HEK293 (cell line): ENCODE data around the gene FES.

ENCODE experiments used
- CTCF ChIA-PET: fragments of 350-600 bp; formaldehyde crosslinking; extraction: SDS; loops from one replicate; lab custom pipeline; 2021; ENCODE audit warnings: antibody characterized with exemption; lab: Yijun Ruan, JAX
- POLR2A ChIA-PET: fragments of 300-600 bp; formaldehyde crosslinking; extraction: SDS; loops from one replicate; lab custom pipeline; 2020; ENCODE audit warnings: antibody characterized with exemption, inconsistent platforms; lab: Yijun Ruan, JAX
- H3K27ac ChIP-seq: fragments of 200-500 bp; sonication (Bioruptor generic); 2 replicates; pipeline ENCODE4 v1.5.1; 2014; ENCODE audit warnings: low read depth, low read length, control low read depth, inconsistent platforms; ENCODE audit errors: extremely low read depth
- H3K36me3 ChIP-seq, 2 experiments: fragments of 200-500 bp in 1 of 2; sonication (Bioruptor generic) in 1 of 2; 1 replicate in 1 of 2; 2 replicates in 1 of 2; pipeline ENCODE4 v1.5.1; 2014 to 2017; ENCODE audit warnings: inconsistent platforms in 2 of 2, low read length in 2 of 2; ENCODE audit not compliant: control insufficient read depth in 2 of 2, insufficient read depth in 1 of 2
- H3K4me1 ChIP-seq: fragments of 200-500 bp; sonication (Bioruptor generic); 2 replicates; pipeline ENCODE4 v1.5.1; 2014; ENCODE audit warnings: mild to moderate bottlenecking, low read length, inconsistent platforms; ENCODE audit not compliant: control insufficient read depth, insufficient read depth
- H3K4me3 ChIP-seq: 2 replicates; pipeline ENCODE4 v1.5.1; 2011; ENCODE audit warnings: low read depth, mild to moderate bottlenecking, control low read depth, low read length, moderate library complexity
- H3K9me3 ChIP-seq: fragments of 200-500 bp; sonication (Bioruptor generic); 2 replicates; pipeline ENCODE4 v1.5.1; 2014; ENCODE audit warnings: low read depth, low read length, inconsistent platforms; ENCODE audit not compliant: control insufficient read depth, insufficient read depth
- EGR2 ChIP-seq: fragments of 450-650 bp; formaldehyde crosslinking; IDR thresholded peaks from 2 replicates; pipeline ENCODE4 v1.5.1; 2016; ENCODE audit warnings: low read depth, missing biosample characterization, missing genetic modification characterization
- GLI2 ChIP-seq: fragments of 450-650 bp; formaldehyde crosslinking; IDR thresholded peaks from 2 replicates; pipeline ENCODE4; 2017; ENCODE audit warnings: missing biosample characterization, missing genetic modification characterization, low read depth, borderline replicate concordance
- HOXA7 ChIP-seq: sonication (generic); formaldehyde crosslinking; IDR thresholded peaks from 2 replicates; pipeline ENCODE4 v1.8.1; 2022; ENCODE audit warnings: missing genetic modification reagents, borderline replicate concordance
- KLF1 ChIP-seq: fragments of 450-650 bp; formaldehyde crosslinking; IDR thresholded peaks from 2 replicates; pipeline ENCODE4 v1.5.1; 2016; ENCODE audit warnings: missing biosample characterization, missing genetic modification characterization
- OVOL3 ChIP-seq: fragments of 450-650 bp; formaldehyde crosslinking; IDR thresholded peaks from 2 replicates; pipeline ENCODE4 v1.5.1; 2016; ENCODE audit warnings: missing biosample characterization, missing genetic modification characterization
- SP2 ChIP-seq: fragments of 450-650 bp; formaldehyde crosslinking; IDR thresholded peaks from 2 replicates; pipeline ENCODE4 v1.5.1; 2016; ENCODE audit warnings: missing biosample characterization, missing genetic modification characterization
- YY1 ChIP-seq: fragments of 450-650 bp; formaldehyde crosslinking; IDR thresholded peaks from 2 replicates; pipeline ENCODE4 v1.5.1; 2018; ENCODE audit warnings: missing biosample characterization, missing genetic modification characterization
- ZBTB17 ChIP-seq: fragments of 450-650 bp; formaldehyde crosslinking; IDR thresholded peaks from 2 replicates; pipeline ENCODE4 v1.5.1; 2016; ENCODE audit warnings: missing biosample characterization, missing genetic modification characterization
- ZBTB8A ChIP-seq: fragments of 450-650 bp; formaldehyde crosslinking; IDR thresholded peaks from 2 replicates; pipeline ENCODE4 v1.5.1; 2016; ENCODE audit warnings: missing biosample characterization, missing genetic modification characterization
- ZFHX2 ChIP-seq: fragments of 450-650 bp; formaldehyde crosslinking; conservative IDR thresholded peaks from 2 replicates; pipeline ENCODE4 v1.5.1; 2016; ENCODE audit warnings: missing biosample characterization, missing genetic modification characterization
- ZIC2 ChIP-seq: fragments of 450-650 bp; formaldehyde crosslinking; IDR thresholded peaks from 2 replicates; pipeline ENCODE4 v1.5.1; 2016; ENCODE audit warnings: missing biosample characterization, missing genetic modification characterization
- ZNF10 ChIP-seq: fragments of 450-650 bp; formaldehyde crosslinking; IDR thresholded peaks from 2 replicates; pipeline ENCODE4 v1.5.1; 2017; ENCODE audit warnings: missing biosample characterization, missing genetic modification characterization
- ZNF140 ChIP-seq: fragments of 450-650 bp; formaldehyde crosslinking; IDR thresholded peaks from 2 replicates; pipeline ENCODE4 v1.5.1; 2016; ENCODE audit warnings: missing biosample characterization, missing genetic modification characterization
- ZNF155 ChIP-seq: fragments of 450-650 bp; formaldehyde crosslinking; IDR thresholded peaks from 2 replicates; pipeline ENCODE4 v1.5.1; 2016; ENCODE audit warnings: missing biosample characterization, missing genetic modification characterization
- ZNF544 ChIP-seq: fragments of 450-650 bp; formaldehyde crosslinking; IDR thresholded peaks from 2 replicates; pipeline ENCODE4 v1.5.0; 2017; ENCODE audit warnings: missing biosample characterization, missing genetic modification characterization
- ZNF624 ChIP-seq: fragments of 450-650 bp; formaldehyde crosslinking; IDR thresholded peaks from 2 replicates; pipeline ENCODE4 v1.5.1; 2017; ENCODE audit warnings: missing biosample characterization, missing genetic modification characterization
- ZNF658 ChIP-seq: fragments of 450-650 bp; formaldehyde crosslinking; IDR thresholded peaks from 2 replicates; pipeline ENCODE4; 2016; ENCODE audit warnings: missing biosample characterization, missing genetic modification characterization
- TF ChIP-seq, protein P1 (sequence below): sonication (generic); formaldehyde crosslinking; IDR thresholded peaks from 2 replicates; pipeline ENCODE4 v1.8.1; 2022; ENCODE audit warnings: mild to moderate bottlenecking, moderate library complexity, missing genetic modification reagents
- TF ChIP-seq, protein P2 (sequence below): fragments of 450-650 bp; formaldehyde crosslinking; IDR thresholded peaks from 2 replicates; pipeline ENCODE4 v1.5.1; 2017; ENCODE audit warnings: missing biosample characterization, missing genetic modification characterization
- TF ChIP-seq, protein P3 (sequence below): fragments of 450-650 bp; formaldehyde crosslinking; IDR thresholded peaks from 2 replicates; pipeline ENCODE4 v1.5.1; 2017; ENCODE audit warnings: missing biosample characterization, missing genetic modification characterization
- TF ChIP-seq, protein P4 (sequence below): fragments of 450-650 bp; IDR thresholded peaks from 2 replicates; pipeline ENCODE4 v1.5.1; 2018; ENCODE audit warnings: missing biosample characterization, mild to moderate bottlenecking, missing genetic modification characterization
- TF ChIP-seq, protein P5 (sequence below): fragments of 450-650 bp; IDR thresholded peaks from 2 replicates; pipeline ENCODE4 v1.5.1; 2018; ENCODE audit warnings: missing biosample characterization, missing genetic modification characterization
- TF ChIP-seq, protein P6 (sequence below): fragments of 450-650 bp; formaldehyde crosslinking; IDR thresholded peaks from 2 replicates; pipeline ENCODE4 v1.5.1; 2017; ENCODE audit warnings: missing biosample characterization, missing genetic modification characterization

The FES gene

DNA sequence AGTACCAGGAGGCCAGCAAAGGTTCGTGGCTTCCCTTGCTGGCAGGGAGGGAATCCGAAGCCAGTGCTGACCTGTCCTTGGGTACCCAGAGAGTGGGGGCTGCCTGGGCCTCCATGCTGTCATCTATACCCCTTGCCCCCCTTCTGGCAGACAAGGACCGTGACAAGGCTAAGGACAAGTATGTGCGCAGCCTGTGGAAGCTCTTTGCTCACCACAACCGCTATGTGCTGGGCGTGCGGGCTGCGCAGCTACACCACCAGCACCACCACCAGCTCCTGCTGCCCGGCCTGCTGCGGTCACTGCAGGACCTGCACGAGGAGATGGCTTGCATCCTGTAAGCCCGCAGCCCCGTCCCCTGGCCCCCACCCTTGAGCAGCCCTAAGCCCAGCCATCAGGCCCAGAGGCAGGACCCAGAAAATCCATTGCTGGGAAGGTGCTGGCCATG lies 2.8 kb downstream of the FES start (continued):
- TF ChIP-seq ZNF155 (tag by site-specific recombination) = no peak

DNA sequence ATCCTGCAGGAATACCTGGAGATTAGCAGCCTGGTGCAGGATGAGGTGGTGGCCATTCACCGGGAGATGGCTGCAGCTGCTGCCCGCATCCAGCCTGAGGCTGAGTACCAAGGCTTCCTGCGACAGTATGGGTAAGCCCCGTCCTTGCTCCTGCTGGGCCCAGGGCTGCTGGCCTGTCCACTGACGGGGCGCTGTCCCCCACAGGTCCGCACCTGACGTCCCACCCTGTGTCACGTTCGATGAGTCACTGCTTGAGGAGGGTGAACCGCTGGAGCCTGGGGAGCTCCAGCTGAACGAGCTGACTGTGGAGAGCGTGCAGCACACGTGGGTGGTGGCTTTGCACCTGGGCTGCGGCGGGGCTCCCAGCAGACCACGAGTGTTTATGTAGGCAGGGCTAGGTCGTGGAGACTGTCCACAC lies 5.0 kb downstream of the FES start:
- H3K4me1 ChIP-seq = no peaks in the 10 kb centered on the region
- POLR2A ChIA-PET = interaction anchor here (0.6 to 1.0 kb wide), 2 partner anchors 20 to 54 kb away, joined by 3 to 4 read pairs; no protein-coding TSS in a partner anchor
- H3K36me3 ChIP-seq = no peaks in the 10 kb centered on the region
- TF ChIP-seq ZFHX2 (tag by site-specific recombination) = peak; percentile 42
- TF ChIP-seq KLF1 (tag by site-specific recombination) = 0 out of 2 replicates have a peak, but pooled peaks have one; percentile 13
- TF ChIP-seq ZIC2 (tag by site-specific recombination) = peak; percentile 46
- TF ChIP-seq SP2 (tag by site-specific recombination) = no peak
- H3K4me3 ChIP-seq = no peak overlapping the region
- H3K27ac ChIP-seq = no peak overlapping the region
- CTCF ChIA-PET = interaction anchor here (0.5 to 2.3 kb wide), 6 partner anchors 12 to 383 kb away, joined by 3 to 13 read pairs (median 4); partner anchors contain the start of genes HDDC3 and MAN2A2
- no peaks in the 10 kb centered on the region for H3K9me3 ChIP-seq

DNA sequence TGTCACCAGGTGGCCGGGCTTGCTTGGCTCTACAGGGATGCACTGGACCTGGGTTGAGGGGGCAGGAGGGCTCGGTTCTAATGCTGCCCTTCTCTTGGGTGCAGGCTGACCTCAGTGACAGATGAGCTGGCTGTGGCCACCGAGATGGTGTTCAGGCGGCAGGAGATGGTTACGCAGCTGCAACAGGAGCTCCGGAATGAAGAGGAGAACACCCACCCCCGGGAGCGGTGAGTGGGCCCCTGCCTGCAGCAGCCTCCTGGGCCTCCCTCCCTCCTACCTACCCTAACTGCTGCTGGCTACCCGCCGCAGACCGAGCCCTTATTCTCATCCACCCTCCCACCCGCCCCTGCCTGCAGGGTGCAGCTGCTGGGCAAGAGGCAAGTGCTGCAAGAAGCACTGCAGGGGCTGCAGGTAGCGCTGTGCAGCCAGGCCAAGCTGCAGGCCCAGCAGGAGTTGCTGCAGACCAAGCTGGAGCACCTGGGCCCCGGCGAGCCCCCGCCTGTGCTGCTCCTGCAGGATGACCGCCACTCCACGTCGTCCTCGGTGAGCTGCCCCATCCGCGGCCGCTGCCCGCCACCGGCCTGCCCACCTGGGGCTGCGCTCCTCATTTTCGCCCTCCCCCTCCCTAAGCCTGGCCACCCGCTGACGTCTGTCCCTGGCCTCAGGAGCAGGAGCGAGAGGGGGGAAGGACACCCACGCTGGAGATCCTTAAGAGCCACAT lies 5.6 kb downstream of the FES start:
- POLR2A ChIA-PET = interaction anchor here (0.5 to 1.0 kb wide), 4 partner anchors 20 to 1992 kb away, joined by 3 to 8 read pairs (median 4); no protein-coding TSS in a partner anchor
- Histone ChIP-seq H3K9me3 (no peaks in the 10 kb centered on the region), H3K36me3 (no peaks in the 10 kb centered on the region), H3K27ac (no peak overlapping the region), H3K4me3 (no peak overlapping the region), H3K4me1 (no peaks in the 10 kb centered on the region)
- CTCF ChIA-PET = interaction anchor here (0.5 to 2.3 kb wide), 5 partner anchors 12 to 382 kb away, joined by 3 to 13 read pairs (median 6); partner anchors contain the start of genes HDDC3 and MAN2A2
- TF ChIP-seq YY1 (tag by site-specific recombination) (no peak), ZNF10 (tag by site-specific recombination) (no peak), ZBTB8A (tag by site-specific recombination) (no peak), OVOL3 (tag by site-specific recombination) (no peak), ZFHX2 (tag by site-specific recombination) (0 out of 2 replicates have a peak, but pooled peaks have one; percentile 20), ZBTB17 (no peak), ZNF140 (tag by site-specific recombination) (no peak), ZNF624 (tag by site-specific recombination) (no peak), GLI2 (no peak), ZNF658 (no peak), EGR2 (peak; percentile 45), ZNF544 (tag by site-specific recombination) (no peak), HOXA7 (no peak)
- TF ChIP-seq, protein P1, sequence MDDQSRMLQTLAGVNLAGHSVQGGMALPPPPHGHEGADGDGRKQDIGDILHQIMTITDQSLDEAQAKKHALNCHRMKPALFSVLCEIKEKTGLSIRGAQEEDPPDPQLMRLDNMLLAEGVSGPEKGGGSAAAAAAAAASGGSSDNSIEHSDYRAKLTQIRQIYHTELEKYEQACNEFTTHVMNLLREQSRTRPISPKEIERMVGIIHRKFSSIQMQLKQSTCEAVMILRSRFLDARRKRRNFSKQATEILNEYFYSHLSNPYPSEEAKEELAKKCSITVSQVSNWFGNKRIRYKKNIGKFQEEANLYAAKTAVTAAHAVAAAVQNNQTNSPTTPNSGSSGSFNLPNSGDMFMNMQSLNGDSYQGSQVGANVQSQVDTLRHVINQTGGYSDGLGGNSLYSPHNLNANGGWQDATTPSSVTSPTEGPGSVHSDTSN (CRISPR knock-in tag) = no peak
- TF ChIP-seq, protein P2, sequence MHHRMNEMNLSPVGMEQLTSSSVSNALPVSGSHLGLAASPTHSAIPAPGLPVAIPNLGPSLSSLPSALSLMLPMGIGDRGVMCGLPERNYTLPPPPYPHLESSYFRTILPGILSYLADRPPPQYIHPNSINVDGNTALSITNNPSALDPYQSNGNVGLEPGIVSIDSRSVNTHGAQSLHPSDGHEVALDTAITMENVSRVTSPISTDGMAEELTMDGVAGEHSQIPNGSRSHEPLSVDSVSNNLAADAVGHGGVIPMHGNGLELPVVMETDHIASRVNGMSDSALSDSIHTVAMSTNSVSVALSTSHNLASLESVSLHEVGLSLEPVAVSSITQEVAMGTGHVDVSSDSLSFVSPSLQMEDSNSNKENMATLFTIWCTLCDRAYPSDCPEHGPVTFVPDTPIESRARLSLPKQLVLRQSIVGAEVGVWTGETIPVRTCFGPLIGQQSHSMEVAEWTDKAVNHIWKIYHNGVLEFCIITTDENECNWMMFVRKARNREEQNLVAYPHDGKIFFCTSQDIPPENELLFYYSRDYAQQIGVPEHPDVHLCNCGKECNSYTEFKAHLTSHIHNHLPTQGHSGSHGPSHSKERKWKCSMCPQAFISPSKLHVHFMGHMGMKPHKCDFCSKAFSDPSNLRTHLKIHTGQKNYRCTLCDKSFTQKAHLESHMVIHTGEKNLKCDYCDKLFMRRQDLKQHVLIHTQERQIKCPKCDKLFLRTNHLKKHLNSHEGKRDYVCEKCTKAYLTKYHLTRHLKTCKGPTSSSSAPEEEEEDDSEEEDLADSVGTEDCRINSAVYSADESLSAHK (tag by site-specific recombination) = no peak
- TF ChIP-seq, protein P3, sequence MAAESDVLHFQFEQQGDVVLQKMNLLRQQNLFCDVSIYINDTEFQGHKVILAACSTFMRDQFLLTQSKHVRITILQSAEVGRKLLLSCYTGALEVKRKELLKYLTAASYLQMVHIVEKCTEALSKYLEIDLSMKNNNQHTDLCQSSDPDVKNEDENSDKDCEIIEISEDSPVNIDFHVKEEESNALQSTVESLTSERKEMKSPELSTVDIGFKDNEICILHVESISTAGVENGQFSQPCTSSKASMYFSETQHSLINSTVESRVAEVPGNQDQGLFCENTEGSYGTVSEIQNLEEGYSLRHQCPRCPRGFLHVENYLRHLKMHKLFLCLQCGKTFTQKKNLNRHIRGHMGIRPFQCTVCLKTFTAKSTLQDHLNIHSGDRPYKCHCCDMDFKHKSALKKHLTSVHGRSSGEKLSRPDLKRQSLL = no peak
- TF ChIP-seq, protein P4, sequence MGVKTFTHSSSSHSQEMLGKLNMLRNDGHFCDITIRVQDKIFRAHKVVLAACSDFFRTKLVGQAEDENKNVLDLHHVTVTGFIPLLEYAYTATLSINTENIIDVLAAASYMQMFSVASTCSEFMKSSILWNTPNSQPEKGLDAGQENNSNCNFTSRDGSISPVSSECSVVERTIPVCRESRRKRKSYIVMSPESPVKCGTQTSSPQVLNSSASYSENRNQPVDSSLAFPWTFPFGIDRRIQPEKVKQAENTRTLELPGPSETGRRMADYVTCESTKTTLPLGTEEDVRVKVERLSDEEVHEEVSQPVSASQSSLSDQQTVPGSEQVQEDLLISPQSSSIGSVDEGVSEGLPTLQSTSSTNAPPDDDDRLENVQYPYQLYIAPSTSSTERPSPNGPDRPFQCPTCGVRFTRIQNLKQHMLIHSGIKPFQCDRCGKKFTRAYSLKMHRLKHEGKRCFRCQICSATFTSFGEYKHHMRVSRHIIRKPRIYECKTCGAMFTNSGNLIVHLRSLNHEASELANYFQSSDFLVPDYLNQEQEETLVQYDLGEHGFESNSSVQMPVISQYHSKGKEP (tag by site-specific recombination) = peak; percentile 17; the same call in 1 of the 2 replicates
- TF ChIP-seq, protein P5, sequence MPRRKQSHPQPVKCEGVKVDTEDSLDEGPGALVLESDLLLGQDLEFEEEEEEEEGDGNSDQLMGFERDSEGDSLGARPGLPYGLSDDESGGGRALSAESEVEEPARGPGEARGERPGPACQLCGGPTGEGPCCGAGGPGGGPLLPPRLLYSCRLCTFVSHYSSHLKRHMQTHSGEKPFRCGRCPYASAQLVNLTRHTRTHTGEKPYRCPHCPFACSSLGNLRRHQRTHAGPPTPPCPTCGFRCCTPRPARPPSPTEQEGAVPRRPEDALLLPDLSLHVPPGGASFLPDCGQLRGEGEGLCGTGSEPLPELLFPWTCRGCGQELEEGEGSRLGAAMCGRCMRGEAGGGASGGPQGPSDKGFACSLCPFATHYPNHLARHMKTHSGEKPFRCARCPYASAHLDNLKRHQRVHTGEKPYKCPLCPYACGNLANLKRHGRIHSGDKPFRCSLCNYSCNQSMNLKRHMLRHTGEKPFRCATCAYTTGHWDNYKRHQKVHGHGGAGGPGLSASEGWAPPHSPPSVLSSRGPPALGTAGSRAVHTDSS = no peak
- TF ChIP-seq, protein P6, sequence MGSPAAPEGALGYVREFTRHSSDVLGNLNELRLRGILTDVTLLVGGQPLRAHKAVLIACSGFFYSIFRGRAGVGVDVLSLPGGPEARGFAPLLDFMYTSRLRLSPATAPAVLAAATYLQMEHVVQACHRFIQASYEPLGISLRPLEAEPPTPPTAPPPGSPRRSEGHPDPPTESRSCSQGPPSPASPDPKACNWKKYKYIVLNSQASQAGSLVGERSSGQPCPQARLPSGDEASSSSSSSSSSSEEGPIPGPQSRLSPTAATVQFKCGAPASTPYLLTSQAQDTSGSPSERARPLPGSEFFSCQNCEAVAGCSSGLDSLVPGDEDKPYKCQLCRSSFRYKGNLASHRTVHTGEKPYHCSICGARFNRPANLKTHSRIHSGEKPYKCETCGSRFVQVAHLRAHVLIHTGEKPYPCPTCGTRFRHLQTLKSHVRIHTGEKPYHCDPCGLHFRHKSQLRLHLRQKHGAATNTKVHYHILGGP (tag by site-specific recombination) = no peak
